H1 (cell line): Measurements from ENCODE around the gene MAOA. TPM values are rescaled to one million over a fixed set of nuclear protein-coding genes. Genes with fewer than 3 reads are reported as not detected.

Experiments used
- EP300 ChIP-seq, 2 experiments: IDR thresholded peaks; 1 replicate in 1 of 2; 2 replicates in 1 of 2; pipeline ENCODE4 v1.6.1; 2011 to 2012; ENCODE audit warnings: low read depth in 2 of 2, low read length in 2 of 2, mild to moderate bottlenecking in 2 of 2, borderline replicate concordance in 1 of 2, inconsistent platforms in 1 of 2, moderate library complexity in 1 of 2
- SP1 ChIP-seq: IDR thresholded peaks from 2 replicates; pipeline ENCODE4 v1.6.1; 2011; ENCODE audit warnings: low read depth, low read length
- TAF7 ChIP-seq: optimal IDR thresholded peaks from 2 replicates; pipeline ENCODE3; 2011; ENCODE audit warnings: low read depth, mild to moderate bottlenecking, inconsistent platforms, low read length, moderate library complexity, borderline replicate concordance
- polyA plus RNA-seq, 7 experiments: library from polyadenylated mRNA; depleted of rRNA in 3 of 7; stranded (reverse) in 5 of 7; unstranded in 2 of 7; fragments of >200 nt in 5 of 7; fragments of 200-250 nt in 2 of 7; gene quantifications; 1 replicate in 5 of 7; 2 replicates in 1 of 7; 4 replicates in 1 of 7; pipeline versions ENCODE4 v1.2.1 to v1.2.3, GENCODE V29; 2011 to 2013; ENCODE audit warnings: missing spikeins in 2 of 7, mixed read lengths in 2 of 7
- total RNA-seq: library from RNA; stranded (reverse); fragmentation: NEBNext Ultra II Directional; extraction: Animal tissue kit (Norgen Biotek cat#: 25700); gene quantifications from 2 replicates; pipeline ENCODE4 v1.2.1, GENCODE V29; 2021

Gene MAOA
- total and polyA plus RNA-seq, 2 of the 8 experiments (the other 6 are each of a cell fraction or from before 2014, with no cell fraction given): 2.6 to 8.2 TPM

DNA sequence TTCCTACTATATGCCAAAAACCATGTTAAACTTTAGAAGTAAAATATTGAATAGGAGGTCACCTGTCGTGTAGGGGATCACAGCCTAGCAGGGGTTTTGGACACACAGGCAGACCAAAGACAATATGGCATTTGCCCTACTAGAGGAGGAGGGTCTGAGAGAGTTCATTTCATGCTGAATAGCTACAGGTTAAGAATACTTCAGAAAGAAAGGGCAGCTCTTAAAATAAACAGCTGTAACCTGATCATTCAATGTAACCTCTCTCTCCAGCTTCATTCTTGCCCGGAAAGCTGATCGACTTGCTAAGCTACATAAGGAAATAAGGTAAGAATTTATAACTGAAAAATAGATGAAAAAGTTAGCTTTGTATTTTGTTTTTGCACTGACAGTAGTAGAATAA lies 79.9 kb downstream of the MAOA start (continued):
- no peak for TF ChIP-seq TAF7
- TF ChIP-seq EP300 (IDR thresholded peaks at IDR 0.05; ENCODE audit: borderline replicate concordance in 1 of 2, low read depth in 2 of 2, low read length in 2 of 2): no peak
- TF ChIP-seq SP1: no peak
- TF ChIP-seq, all 59 proteins: peak for 0
